AG09309 (cell line): ENCODE data around the gene PARP15.

Experiments
- DNase-seq: peaks from one replicate; pipeline ENCODE4 v3.0.0-alpha.2; 2010; ENCODE audit warnings: low read depth
- H3K4me3 ChIP-seq: 2 replicates; pipeline ENCODE4 v1.5.1; 2011; ENCODE audit warnings: mild to moderate bottlenecking, low read depth, low read length, moderate library complexity; ENCODE audit not compliant: control insufficient read depth
- CTCF ChIP-seq: IDR thresholded peaks from 2 replicates; pipeline ENCODE4 v1.5.1; 2011; ENCODE audit warnings: mild to moderate bottlenecking, low read depth, low read length, inconsistent platforms; ENCODE audit not compliant: insufficient read depth, control insufficient read depth; ENCODE audit errors: missing control alignments

PARP15 gene

DNA sequence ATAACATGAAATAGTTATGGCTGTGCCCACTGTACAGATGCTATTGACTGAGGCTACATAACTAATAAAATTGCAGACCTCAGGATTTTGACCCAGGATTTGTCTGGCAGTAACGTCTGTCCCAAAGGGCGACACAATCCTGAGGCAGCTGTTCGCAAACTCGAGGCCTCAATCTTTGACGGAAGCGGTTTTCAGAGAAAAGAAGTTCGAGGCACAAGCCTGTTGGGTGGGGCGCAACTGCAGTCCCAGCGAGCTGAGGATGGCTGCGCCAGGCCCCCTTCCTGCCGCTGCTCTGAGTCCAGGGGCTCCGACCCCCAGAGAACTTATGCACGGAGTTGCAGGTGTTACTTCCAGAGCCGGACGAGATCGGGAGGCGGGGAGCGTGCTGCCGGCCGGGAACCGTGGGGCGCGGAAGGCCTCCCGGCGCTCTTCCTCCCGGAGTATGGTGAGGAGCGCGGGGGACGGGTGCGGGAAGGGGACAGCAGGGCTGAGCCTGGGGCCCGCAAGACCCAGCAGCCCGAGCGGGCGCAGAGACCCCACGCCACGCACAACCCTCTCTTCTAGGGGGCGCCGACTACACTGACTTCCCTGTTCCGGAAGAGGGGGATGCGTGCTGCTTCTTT lies at the start of gene PARP15:
TSS of gene PARP15 (plus strand) at position 242 of the 623 bp plus-strand sequence. CDS start at position 260, 18 bp downstream.
- H3K4me3 ChIP-seq, result peak within 1 kb of the TSS; percentile 45
- no peak for TF ChIP-seq CTCF

GRCh38 chr3:122530164-122530563 lies 47.3 kb upstream of the PARP15 start:
- TF ChIP-seq CTCF, result no peak
- H3K4me3 ChIP-seq, result no peak overlapping the region

More for the DNA sequence above, at the start of gene PARP15:
- no peak for DNase-seq

GRCh38 chr3:122533480-122533879 lies 44.0 kb upstream of the PARP15 start:
- no peak for DNase-seq
- no peak overlapping the region for H3K4me3 ChIP-seq
- no peak for TF ChIP-seq CTCF

More at GRCh38 chr3:122530164-122530563, 47.3 kb upstream of the PARP15 start:
- DNase-seq, result no peak

- no peak overlapping the region for H3K4me3 ChIP-seq
- DNase-seq, result peak; percentile 61
- TF ChIP-seq CTCF, result no peak
Measured at GRCh38 chr3:122533931-122534334, 43.5 kb upstream of the PARP15 start.

DNA sequence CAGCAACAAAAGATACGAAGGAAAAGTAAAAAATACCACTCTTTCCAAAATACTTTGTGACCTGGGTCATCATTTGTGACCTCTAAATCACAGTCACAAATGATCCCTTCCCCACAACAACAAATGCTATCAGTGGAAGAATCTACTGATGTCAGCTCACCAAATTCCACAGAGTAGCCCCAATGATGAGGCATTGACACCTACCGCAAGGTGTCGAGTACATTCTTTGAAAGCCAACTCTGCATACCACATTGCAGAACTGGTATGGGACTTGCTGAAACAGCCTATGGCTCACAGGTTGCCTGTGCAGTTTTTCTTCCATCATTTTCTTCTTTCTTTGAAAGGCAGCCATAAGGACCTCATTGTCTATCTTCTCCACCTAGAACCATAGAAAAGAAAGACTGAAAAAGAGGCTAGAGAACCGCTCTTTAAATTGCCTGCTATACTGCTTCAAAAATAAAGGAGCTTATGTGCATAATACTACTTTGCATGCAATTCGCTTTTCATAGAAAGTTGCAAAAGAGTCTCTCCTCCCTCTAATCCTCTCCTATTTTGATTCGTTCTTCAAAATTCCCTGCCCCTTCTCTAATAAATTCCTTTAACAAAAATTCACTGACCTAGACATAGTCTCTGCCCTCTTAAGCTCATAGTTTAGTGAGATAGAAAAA lies 41.4 kb upstream of the PARP15 start:
- DNase-seq, result no peak
- H3K4me3 ChIP-seq, result no peak overlapping the region
- TF ChIP-seq CTCF, result no peak

DNA sequence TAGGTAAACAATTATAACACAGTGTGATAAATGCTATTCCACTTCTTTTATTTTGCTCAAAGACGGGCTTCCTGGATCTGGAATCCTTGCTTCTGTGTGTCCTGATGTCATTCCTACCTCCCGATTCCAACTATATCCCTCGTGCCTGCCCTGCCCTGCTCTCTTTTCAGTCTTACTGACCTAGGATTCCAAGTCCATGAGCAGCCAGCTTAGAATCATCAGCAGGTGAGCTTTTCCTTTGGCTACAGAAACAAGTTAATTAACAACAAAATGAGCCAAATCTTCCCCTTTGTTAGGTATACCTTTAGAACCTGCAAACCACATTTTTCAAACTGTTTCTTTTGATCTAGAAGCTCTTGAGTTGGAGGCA lies 40.8 kb upstream of the PARP15 start:
- DNase-seq, result no peak
- H3K4me3 ChIP-seq, result no peak overlapping the region
- no peak for TF ChIP-seq CTCF
